ENCODE data around the gene DPP6. TPM values are rescaled to one million over a fixed set of nuclear protein-coding genes. Genes with fewer than 3 reads are reported as not detected.

The DPP6 gene
- total and polyA plus RNA-seq, 12 donors: 0.07 to 2.1 (median 0.16) TPM; not detected in 4

DNA sequence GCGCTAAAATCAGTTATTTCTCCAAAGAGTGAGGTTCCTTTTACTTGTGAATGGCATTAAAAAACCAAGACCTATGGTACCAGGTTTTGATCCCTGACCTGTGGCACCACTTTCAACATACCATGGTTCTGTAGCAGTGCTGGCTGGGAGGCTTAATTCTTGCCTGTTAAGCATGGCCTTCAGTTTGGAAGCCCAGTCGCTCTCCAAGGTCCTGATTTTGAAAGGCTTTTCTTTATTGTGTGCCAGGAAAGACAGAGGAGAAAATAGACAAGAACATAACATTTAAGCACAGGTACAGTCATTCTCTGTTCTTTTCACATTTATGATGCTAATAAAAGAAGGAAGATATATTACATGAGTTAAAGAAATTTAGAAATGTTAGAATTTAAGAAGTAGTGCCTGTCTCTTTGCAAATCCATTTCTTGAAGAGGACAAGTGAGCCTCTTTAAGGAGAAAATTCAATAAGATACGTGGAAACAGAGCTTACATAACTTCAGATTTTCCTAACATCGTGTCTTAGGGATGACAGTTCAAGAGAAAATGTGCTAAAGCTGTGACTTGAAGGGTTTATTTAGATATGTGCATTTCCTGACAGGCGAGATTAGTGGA, 357.6 kb downstream of the DPP6 start:
- peak in 1 of 2 donors; percentile 15 for DNase-seq
- Histone ChIP-seq H3K27me3 (no peaks in the 10 kb centered on the region), H3K4me3 (no peak overlapping the region), H3K9me3 (peaks cover 0 to 8% (median 0%) of the 10 kb centered on the region in 11 donors), H3K4me1 (no peaks in the 10 kb centered on the region), H3K27ac (no peak overlapping the region), H3K36me3 (no peaks in the 10 kb centered on the region)
- no peak for ATAC-seq
- intact Hi-C loops (cut with DNase I): no loop called here
- WGBS, 2 donors: 41 to 43% methylated on average over 5 of the region's 5 CpGs
- TF ChIP-seq, protein P1, sequence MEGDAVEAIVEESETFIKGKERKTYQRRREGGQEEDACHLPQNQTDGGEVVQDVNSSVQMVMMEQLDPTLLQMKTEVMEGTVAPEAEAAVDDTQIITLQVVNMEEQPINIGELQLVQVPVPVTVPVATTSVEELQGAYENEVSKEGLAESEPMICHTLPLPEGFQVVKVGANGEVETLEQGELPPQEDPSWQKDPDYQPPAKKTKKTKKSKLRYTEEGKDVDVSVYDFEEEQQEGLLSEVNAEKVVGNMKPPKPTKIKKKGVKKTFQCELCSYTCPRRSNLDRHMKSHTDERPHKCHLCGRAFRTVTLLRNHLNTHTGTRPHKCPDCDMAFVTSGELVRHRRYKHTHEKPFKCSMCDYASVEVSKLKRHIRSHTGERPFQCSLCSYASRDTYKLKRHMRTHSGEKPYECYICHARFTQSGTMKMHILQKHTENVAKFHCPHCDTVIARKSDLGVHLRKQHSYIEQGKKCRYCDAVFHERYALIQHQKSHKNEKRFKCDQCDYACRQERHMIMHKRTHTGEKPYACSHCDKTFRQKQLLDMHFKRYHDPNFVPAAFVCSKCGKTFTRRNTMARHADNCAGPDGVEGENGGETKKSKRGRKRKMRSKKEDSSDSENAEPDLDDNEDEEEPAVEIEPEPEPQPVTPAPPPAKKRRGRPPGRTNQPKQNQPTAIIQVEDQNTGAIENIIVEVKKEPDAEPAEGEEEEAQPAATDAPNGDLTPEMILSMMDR (IDR thresholded peaks at IDR 0.05): no peak

DNA sequence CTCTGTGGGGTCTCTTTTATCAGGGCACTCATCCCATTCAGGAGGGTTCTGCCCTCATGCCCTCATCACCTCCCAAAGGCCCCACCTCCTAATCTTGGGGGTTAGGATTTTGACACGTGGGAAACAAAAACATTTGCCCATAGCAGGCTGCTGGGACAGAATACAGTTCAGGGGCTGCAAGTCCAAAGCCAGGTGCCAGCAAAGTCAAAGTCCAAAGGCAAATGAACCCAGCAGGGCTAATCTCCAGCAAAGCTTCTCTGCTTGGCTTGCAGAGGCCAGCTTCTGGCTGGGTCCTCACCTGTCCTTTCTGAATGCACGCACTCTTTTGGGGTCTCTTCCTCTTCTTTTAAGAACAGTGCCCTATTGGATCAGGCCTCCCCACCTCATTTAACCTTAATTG, 359.9 kb downstream of the DPP6 start:
- H3K36me3 ChIP-seq: no peaks in the 10 kb centered on the region
- ATAC-seq: no peak
- no peak overlapping the region for H3K4me3 ChIP-seq
- no peak for DNase-seq
- WGBS, 2 donors: 70 to 71% methylated on average over 2 of the region's 2 CpGs
- intact Hi-C loops (cut with DNase I): no loop called here
- no peaks in the 10 kb centered on the region for H3K27me3 ChIP-seq
- TF ChIP-seq, protein P1 (IDR thresholded peaks at IDR 0.05): no peak
- H3K4me1 ChIP-seq: no peaks in the 10 kb centered on the region
- H3K9me3 ChIP-seq: peaks cover 0 to 8% (median 0%) of the 10 kb centered on the region in 11 donors
- no peak overlapping the region for H3K27ac ChIP-seq

DNA sequence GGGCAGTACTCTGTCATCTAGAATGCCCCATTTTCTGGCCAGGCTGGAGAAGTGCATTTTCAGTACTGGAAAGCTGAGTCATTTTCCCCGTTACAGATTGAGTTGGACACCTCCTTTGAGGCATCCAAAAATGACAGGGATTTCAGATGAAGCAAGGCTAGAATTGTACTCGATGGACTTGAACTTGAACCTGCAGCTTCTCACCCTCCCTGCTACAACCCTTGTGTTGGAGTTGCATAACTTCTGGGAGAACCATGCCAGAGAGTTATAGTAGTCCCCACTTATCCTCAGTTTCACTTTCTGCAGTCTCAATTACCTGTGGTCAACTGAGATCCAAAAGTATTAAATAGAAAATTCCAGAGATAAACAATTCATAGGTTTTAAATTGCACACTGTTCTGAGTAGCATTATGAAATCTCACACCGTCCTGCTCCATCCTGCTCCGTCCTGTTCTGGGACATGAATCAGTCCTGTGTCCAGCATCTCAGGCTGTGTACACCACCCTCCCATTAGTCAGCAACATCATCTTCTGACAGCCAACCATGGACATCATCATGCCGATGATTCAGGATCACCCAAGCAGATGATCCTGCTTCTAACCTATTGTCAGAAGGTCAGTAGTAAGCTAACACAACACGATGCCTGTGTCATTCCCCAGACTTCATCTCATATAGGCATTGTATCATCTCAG, 363.7 kb downstream of the DPP6 start:
- Histone ChIP-seq H3K4me1 (no peaks in the 10 kb centered on the region), H3K36me3 (no peaks in the 10 kb centered on the region), H3K27ac (no peak overlapping the region), H3K27me3 (no peaks in the 10 kb centered on the region), H3K4me3 (no peak overlapping the region), H3K9me3 (peaks cover 0 to 3% (median 0%) of the 10 kb centered on the region in 11 donors)
- TF ChIP-seq, protein P1 (IDR thresholded peaks at IDR 0.05): no peak
- ATAC-seq (no peak), DNase-seq (no peak)
- WGBS, 2 donors: 76 to 82% methylated on average over 6 of the region's 6 CpGs
- intact Hi-C loops (cut with DNase I): no loop called here

DNA sequence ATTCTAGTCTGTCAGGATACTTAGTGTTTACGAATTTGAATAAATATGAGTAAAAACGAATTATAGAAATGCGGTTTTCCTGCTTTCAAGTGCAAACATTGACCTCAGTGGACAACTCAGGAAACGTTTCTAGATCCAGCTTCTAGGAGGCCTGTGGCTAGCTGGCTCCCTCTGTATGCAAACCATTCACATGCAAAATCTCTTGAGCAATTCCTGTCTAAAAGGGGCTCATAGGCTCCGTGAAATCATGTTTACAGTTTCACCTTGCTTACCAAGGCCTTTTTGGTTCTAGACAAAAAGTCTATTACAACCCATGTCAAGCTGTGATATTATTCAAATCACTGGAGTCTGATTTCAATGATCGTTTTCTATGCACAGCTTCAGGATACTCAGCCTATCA, 364.5 kb downstream of the DPP6 start:
- no peak overlapping the region for H3K27ac ChIP-seq
- 45 to 50% methylated on average over 6 of the region's 6 CpGs for WGBS, 2 donors

More for the DNA sequence above, 364.5 kb downstream of the DPP6 start:
- Histone ChIP-seq H3K4me1 (no peaks in the 10 kb centered on the region), H3K9me3 (peaks cover 0 to 3% (median 0%) of the 10 kb centered on the region in 11 donors), H3K36me3 (no peaks in the 10 kb centered on the region), H3K27me3 (no peaks in the 10 kb centered on the region), H3K4me3 (no peak overlapping the region)
- intact Hi-C loops (cut with DNase I): no loop called here
- ATAC-seq (no peak), DNase-seq (no peak)
- TF ChIP-seq, protein P1 (IDR thresholded peaks at IDR 0.05): no peak
